GM21723 (cell line): ENCODE data around the gene SEC31B.

Experiments
- ATAC-seq: cut with Tn5 transposase; IDR thresholded peaks from one replicate; pipeline ENCODE4 v1.9.1; 2021; ENCODE audit warnings: mild to moderate bottlenecking, moderate library complexity; ENCODE audit not compliant: unreplicated experiment

SEC31B gene

DNA sequence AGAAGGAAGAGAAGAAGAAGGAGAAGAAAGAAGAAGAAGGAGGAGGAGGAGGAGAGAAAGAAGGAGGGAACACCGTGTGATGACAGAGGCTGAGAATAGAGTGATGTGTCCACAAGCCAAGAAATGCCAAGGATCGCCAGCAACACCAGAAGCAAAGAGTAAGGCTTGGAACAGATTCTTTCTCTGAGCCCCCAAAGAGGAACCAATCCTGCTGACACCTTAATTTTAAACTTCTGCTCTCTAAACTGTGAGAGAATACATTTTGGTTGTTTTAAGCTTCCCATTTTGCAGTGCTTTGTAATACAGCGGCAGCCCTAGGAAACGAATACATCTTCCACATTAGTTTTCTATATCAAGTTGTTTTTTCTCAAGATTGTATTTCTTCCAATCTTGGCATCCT, 70.7 kb downstream of the SEC31B start:
- ATAC-seq: no peak

GRCh38 chr10:100447663-100448062, 72.0 kb downstream of the SEC31B start:
- ATAC-seq: no peak

GRCh38 chr10:100446130-100446761, 73.4 kb downstream of the SEC31B start:
- no peak for ATAC-seq

DNA sequence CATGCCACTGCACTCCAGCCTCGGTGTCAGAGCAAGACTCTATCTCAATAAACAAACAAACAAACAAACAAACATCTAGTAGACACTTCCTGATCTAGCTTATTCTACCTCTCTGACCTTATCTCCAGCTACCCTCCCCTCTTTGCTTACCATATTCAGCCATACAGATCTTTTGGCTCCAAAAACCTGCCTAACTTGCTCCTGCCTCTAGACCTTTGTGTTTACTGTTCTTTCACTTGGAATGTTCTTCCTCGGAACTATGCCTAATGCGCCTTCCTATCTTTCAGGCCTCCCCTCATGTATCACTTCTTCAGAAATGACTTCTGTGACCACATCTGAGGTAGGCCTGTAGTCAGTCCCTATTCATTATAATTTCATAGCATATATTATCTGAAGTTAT, 77.1 kb downstream of the SEC31B start:
- no peak for ATAC-seq

GRCh38 chr10:100438674-100439315, 80.9 kb downstream of the SEC31B start:
- ATAC-seq: no peak
